T-helper 2 cell treated with Interferon-gamma antibody and Interleukin-4, amounts not matched to agents 100 ng/mL and 5 ng/mL, for 36 hours (primary cell): ENCODE data around the gene TTC24. TPM values are rescaled to one million over a fixed set of nuclear protein-coding genes. Genes with fewer than 3 reads are reported as not detected.
"Not testable (repeated sequence)": the region's sequence is repeated elsewhere in the genome, so short reads cannot be mapped to it uniquely, and the experiment has no call there.

ENCODE experiments used
- intact Hi-C: fragments of 100-400 bp; cut with micrococcal nuclease; formaldehyde crosslinking; loops from one replicate; pipeline ENCODE4 v1.15.1; 2023
- total RNA-seq: library from RNA; stranded (reverse); gene quantifications from 2 replicates; pipeline ENCODE4 v1.2.3, GENCODE V29; 2022

The TTC24 gene
- total RNA-seq, 1 donor from 2014 or later, result 1.2 TPM

GRCh38 chr1:156602557-156602993, 23.1 kb downstream of the TTC24 start:
- intact Hi-C loops, result no loop called here

GRCh38 chr1:156607344-156607743, 27.8 kb downstream of the TTC24 start:
- intact Hi-C loops, result not testable (repeated sequence)

GRCh38 chr1:156608036-156608674, 28.6 kb downstream of the TTC24 start:
- intact Hi-C loops, result loop anchor here (1.0 kb wide), 3 partner anchors 24 to 223 kb away; no protein-coding TSS in a partner anchor

- intact Hi-C loops, result loop anchor here (1.0 kb wide), 4 partner anchors 25 to 224 kb away; no protein-coding TSS in a partner anchor
Measured at GRCh38 chr1:156608981-156609380, 29.5 kb downstream of the TTC24 start.

- intact Hi-C loops, result not testable (repeated sequence)
Measured at GRCh38 chr1:156610072-156610471, 30.5 kb downstream of the TTC24 start.

GRCh38 chr1:156612666-156613065, 33.1 kb downstream of the TTC24 start:
- intact Hi-C loops, result no loop called here

GRCh38 chr1:156615946-156616345, 36.4 kb downstream of the TTC24 start:
- intact Hi-C loops, result no loop called here

GRCh38 chr1:156616463-156616862, 36.9 kb downstream of the TTC24 start:
- intact Hi-C loops, result no loop called here

- intact Hi-C loops, result no loop called here
Measured at GRCh38 chr1:156618853-156619581, 39.5 kb downstream of the TTC24 start, which contains the start of gene HAPLN2. HAPLN2 (plus strand) TSS chr1:156619415; CDS start chr1:156623491, 4,076 bp downstream.

GRCh38 chr1:156619582-156619955, 40.0 kb downstream of the TTC24 start:
- intact Hi-C loops, result no loop called here

- intact Hi-C loops, result no loop called here
Measured at GRCh38 chr1:156622581-156623297, 43.2 kb downstream of the TTC24 start.

GRCh38 chr1:156623946-156624813, 44.7 kb downstream of the TTC24 start:
- intact Hi-C loops, result no loop called here

- intact Hi-C loops, result loop anchor here (1.0 kb wide), 1 partner anchor 53 kb away; no protein-coding TSS in a partner anchor
Measured at GRCh38 chr1:156624814-156625435, 45.4 kb downstream of the TTC24 start.

- intact Hi-C loops, result loop anchor here (1.0 to 2.0 kb wide), 2 partner anchors 17 to 53 kb away; partner anchors contain the start of gene BCAN
Measured at GRCh38 chr1:156625436-156626078, 46.0 kb downstream of the TTC24 start.

- intact Hi-C loops, result loop anchor here (2.0 kb wide), 1 partner anchor 17 kb away; the partner anchor contains the start of gene BCAN
Measured at GRCh38 chr1:156626079-156626438, 46.5 kb downstream of the TTC24 start.

- intact Hi-C loops, result loop anchor here (1.0 to 2.0 kb wide), 2 partner anchors 15 to 30 kb away; partner anchors contain the start of gene BCAN
Measured at GRCh38 chr1:156627313-156627880, 47.9 kb downstream of the TTC24 start.

GRCh38 chr1:156629823-156630449, 50.4 kb downstream of the TTC24 start:
- intact Hi-C loops, result no loop called here

GRCh38 chr1:156631152-156631551, 51.6 kb downstream of the TTC24 start:
- intact Hi-C loops, result not testable (repeated sequence)

GRCh38 chr1:156632355-156632754, 52.8 kb downstream of the TTC24 start:
- intact Hi-C loops, result no loop called here
